A204.1 (cell line): ENCODE results near the gene BMS1.
"Not testable (repeated sequence)": the region's sequence is repeated elsewhere in the genome, so short reads cannot be mapped to it uniquely, and the experiment has no call there.

Experiments used
- FAIRE-seq: peaks from 2 replicates; lab custom pipeline; 2012; peaks lifted over from hg19 to GRCh38; lab: Jason Lieb, UNC

BMS1 gene

DNA sequence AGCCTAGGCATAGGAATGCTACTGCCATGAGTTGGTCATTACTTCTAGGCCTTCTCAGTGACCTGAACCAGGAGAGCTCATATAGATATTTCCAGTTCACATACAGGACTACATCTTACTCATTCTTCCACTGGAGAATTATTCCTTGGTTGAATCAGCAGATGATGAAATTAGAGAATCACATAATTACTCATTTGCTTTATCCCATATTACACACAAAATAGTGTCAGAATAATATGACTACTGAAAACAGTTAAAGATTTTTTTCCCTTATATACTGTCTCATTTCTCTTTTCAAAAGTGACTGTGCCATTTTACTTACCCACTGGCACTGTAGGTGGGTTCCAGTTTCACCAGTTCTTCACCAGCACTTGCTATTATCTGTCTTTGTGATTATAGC is 18.5 kb downstream of the BMS1 start:
- no peak for FAIRE-seq

DNA sequence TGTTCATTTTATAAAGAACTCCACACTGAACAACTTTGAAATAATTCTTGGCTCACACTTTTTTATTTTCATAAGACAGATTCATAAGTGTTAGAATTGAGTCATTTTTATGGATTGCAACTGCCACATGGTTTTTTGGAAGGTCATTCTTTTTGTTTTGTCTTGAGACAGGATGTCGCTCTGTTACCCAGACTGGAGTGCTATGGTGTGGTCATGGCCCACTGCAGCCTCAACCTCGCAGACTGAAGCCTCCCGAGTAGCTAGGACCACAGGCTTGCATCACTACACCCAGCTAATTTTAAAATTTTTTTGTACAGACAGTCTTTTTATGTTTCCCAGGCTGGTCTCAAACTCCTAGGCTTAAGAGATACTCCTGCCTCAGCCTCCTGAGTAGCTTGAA is 20.3 kb downstream of the BMS1 start:
- FAIRE-seq: no peak

DNA sequence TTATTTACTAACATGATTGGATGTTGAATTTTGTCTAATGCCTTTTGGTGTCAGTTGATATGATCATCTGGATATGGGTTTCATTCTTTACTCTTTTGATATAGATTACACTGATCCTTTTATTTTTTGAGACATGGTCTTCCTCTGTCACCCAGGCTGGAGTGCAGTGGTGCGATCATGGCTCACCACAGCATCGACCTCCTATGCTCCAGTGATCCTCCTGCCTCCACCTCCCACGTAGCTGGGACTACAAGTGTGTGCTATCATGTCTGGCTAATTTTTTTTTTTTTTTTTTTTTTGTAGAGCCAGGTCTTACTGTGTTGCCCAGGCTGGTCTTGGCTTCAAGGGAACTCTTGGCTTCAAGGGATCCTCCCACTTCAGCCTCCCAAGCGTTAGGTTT is 27.1 kb downstream of the BMS1 start:
- no peak for FAIRE-seq

DNA sequence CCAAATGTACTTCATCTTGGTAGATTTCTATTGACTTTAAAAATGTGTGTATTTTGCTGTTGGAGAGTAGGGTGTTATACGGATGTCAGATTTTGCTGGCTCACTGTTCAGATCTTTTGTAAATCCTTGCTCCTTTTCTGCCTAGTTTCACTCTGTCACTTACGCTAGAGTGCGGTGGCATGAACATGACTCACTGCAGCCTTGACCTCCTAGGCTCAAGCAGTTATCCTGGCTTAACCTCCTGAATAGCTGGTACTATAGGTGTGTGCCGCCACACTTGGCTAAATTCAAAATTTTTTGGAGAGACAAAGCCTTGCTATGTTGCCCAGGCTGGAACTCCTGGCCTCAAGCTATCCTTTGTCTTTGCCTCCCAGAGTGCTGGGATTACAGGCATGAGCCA is 29.4 kb downstream of the BMS1 start:
- no peak for FAIRE-seq

DNA sequence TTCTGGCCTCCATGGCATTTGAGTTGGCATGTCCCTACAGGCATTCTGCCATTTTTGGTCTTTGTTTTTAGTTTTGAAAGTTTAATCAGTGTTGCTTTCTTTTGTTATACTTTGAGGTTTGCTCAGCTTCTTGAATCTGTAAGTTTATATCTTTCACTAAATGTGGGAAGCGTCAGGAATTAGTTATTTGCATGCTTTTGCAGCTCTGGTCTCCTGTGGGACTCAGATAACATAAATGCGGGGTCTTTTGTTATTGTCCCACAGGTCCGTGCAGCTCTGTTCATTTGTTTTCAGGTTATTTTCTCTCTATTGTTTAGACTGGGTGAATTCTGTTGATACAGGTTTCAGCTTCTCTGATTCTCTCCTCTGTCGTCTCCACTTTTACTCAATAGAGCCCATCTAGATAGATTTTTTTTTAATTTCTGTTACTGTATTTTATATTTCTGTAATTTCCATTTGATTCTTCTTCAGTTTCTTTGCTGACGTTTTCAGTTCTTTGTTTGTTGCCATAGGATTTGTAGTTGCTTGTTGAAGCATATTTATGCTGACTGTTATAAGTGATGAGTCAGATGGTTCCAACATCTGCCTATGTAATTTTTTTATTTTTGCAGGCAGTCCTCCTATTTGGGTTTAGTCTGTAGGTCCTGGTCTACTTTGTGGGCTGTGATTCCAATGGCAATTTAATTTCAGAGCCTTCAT is 31.5 kb downstream of the BMS1 start:
- FAIRE-seq: not testable (repeated sequence)

DNA sequence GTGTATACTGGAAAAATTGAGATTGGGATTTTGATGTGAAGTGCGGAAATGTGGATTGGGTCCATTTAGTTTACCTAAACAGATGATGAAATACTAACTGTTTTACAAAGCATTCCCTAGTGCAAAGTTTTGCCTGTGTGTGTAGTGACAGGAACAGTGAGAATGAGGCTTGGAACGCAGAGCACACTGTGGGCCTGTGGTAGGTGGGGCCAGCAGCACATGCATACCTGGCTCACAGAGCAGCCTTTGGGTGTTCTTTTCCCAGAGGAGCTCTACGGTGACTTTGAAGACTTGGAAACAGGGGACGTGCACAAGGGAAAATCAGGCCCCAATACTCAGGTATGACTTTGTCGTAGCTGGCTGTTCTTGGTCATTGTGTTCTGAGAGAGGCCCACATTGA is 33.7 kb downstream of the BMS1 start:
- FAIRE-seq: not testable (repeated sequence)

DNA sequence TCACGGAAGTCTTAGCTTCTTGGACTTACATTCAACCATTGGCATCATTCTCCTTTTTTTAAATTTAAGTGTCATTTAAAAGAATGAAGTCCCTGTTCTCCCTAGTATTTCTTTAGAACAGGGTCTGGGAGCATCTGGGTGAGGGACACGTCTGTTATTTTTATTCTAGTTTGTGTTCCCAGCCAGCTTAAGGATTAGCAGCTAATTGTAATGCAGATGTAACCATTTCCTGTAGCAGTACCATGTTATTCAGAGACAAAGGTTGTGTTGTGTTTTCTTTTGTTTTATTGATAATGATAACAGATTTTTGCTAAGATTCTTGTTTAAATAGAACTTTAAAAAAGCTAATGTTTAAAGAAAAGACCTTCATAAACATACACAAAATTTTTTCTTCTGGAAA is 34.3 kb downstream of the BMS1 start:
- FAIRE-seq: no peak

DNA sequence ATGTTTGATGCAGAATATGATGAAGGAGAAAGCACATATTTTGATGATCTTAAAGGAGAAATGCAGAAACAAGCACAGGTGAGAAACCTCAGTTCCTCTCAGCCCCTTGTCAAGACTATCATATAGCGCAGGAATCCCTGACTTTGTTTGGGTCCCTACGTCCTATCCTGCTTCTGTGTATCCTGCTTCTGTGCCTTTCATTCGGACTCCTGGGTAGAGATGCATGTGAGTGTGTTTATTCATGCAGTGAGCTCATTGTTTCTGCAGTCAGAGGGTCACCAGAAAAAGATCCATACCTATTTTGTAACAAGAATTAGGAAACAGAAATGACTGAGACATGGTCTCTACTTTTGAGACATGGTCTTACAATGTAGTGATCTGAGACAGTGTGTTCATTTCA is 34.8 kb downstream of the BMS1 start:
- not testable (repeated sequence) for FAIRE-seq

DNA sequence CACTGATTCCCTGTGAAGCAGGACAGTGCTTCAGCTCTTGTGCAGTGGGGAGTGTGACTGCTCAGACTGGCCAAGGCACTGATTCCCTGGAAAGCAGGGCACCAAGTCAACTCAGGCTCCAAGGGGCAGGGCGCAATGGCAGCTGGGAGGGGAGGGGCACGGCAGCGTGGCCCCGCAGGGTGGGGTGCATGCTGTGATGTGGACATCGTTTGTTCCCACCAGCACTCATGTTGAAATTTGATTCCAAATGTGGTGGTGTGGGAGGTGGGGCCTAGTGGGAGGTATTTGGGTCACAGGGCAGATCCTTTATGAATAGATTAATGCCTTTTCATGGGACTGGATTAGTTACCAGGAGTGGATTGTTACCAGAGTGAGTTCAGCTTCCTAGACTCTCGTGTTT is 44.2 kb downstream of the BMS1 start:
- not testable (repeated sequence) for FAIRE-seq

DNA sequence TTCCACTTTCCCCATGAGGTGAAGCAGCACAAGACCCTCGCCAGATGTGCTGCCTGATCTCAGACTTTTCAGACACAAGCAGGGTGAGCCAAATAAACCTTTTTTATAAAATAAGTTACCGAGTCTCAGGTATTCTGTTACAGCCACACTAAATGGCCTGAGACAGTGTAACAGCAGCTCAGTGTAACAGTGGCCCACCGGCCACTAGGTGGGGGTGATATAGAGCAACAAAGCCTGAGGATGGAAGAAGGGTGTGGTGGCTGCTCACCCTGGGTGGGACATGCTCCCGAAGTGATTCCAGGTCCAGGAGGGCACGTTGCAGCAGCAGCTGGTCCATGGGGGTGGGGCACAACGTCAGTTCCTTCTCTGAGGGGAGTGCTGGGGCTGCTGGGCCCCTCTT is 44.6 kb downstream of the BMS1 start:
- FAIRE-seq: no peak

DNA sequence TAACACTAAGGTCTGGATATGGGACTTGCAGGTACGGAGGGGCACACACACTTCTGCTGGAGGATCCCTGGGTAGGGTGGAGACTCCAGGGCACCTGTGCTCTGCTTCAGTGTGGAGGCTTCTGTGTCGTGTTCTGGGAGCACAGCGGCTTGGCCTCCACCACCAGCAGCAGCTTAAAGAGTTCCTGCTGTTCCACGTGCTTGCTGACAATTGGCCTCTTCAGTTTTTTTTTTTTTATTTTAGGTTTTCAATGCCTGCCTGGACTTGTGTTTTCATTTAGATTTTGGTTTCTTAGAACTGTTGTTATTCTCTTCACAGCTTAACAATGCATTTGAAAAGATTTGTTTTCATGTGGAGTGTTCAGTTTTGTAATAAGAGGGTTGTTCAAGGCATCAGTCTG is 45.8 kb downstream of the BMS1 start:
- not testable (repeated sequence) for FAIRE-seq

DNA sequence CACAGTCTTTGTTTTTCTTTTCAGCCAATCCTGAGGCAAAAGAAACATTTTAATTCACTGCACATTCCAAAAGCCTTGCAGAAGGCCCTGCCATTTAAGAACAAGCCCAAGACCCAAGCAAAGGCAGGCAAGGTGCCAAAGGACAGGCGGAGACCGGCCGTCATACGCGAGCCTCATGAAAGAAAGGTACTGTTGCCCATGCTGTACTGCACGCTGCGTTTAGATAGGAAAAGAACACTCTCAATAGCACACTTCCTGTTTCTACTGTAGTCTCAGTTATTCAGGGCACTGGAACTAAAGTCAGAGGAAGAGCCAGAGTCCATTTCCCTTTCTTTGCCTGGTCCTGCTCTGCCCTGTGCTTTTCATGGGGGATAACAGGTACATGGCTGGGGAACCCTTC is 47.6 kb downstream of the BMS1 start:
- FAIRE-seq: no peak

DNA sequence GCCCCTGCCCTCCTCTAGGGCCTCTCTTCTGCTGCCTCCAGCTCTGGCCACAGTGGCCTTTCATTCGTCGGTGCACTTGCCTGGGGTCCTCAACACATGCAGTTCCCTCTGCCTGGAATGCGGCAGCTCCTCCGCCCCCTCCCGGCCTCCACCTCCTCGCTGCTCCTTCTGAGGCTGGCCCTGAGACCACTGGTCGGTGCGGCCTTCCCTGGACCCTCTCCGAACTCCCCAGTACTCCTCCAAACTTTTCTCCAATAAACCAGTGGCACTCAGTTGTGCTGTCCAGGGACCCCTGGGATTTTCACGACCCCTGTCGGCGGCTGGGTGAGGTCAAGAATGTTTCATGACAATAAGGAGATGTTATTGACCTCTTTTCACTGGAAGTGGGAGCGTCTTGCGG is 53.5 kb downstream of the BMS1 start:
- FAIRE-seq: no peak

DNA sequence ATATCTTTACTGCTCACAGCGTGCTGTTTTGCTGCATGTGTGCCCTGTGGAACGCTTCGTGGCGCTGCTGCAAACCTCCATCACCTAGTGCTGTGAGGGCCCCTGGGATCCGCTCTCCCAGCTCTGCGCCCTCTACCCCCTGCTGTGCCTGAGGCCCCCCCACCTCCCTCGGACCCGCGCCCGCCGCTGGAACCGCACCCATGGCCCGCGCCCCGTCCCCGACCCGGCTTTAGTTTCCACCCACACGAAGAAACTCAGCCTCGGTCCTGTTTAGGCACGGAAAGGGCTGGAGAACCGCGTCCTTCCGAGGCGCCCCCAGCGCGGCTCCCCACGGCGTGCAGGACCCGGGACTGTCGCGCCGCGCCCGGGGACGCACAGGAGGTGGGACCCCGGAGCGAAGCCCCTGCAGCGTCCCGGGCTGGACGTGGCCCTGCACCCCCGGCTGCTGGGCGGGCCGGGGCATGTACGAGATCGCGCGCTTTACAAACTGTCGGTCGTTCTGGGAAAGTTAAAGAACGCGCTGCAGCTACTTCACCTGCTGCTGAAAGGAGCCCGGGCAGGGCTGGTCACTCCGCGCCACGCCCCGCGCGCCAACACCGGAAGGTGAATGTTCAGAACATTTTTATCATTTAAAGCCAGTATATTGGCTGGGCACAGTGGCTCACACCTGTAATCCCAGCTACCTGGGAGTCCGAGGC is 54.3 kb downstream of the BMS1 start:
- FAIRE-seq: no peak

DNA sequence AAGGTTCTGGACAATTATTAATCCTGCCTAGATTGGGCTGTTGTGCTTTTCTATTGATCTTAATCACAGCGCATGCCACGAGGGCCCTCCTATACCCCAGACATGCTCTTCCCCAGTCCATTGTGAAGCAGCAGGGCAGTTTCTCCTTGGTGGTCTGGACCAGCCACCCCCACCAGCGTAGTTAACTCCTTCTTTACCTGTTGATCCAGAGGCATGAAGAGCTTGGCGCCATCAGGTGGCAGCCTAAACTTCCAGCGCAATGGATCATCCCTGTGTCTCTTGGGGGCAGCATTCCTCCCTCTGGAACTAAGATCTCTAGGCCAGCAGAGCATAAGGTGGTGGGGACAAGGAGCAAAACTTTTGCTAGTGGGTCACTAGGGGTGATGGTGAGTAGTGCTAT is 62.2 kb downstream of the BMS1 start:
- FAIRE-seq: not testable (repeated sequence)

DNA sequence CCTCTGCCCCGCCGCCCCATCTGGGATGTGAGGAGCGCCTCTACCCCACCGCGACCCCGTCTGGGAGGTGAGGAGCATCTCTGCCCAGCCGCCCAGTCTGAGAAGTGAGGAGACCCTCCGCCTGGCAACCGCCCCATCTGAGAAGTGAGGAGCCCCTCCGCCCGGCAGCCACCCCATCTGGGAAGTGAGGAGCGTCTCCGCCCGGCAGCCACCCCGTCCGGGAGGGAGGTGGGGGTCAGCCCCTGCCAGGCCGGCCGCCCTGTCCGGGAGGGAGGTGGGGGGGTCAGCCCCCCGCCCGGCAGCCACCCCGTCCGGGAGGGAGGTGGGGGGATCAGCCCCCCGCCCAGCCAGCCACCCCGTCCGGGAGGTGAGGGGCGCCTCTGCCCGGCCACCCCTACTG is 64.7 kb downstream of the BMS1 start:
- FAIRE-seq: not testable (repeated sequence)

DNA sequence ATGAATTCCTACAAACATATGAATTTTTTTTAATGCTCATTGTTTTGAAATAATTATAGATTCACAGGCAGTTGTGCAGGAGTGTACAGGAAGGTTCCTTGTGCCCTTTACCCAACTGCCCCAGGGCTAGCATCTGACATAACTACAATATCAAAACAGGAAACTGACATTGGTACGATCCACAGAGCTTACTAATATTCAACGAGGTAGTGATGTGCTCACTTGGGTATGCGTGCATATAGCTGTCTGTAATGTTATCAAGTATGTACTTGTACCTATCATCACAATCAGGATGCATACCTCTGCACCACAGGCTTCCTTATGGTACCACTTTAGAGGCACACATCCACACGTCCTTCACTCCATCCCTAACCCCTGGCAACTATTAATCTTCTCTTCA is 68.3 kb downstream of the BMS1 start:
- FAIRE-seq: no peak

DNA sequence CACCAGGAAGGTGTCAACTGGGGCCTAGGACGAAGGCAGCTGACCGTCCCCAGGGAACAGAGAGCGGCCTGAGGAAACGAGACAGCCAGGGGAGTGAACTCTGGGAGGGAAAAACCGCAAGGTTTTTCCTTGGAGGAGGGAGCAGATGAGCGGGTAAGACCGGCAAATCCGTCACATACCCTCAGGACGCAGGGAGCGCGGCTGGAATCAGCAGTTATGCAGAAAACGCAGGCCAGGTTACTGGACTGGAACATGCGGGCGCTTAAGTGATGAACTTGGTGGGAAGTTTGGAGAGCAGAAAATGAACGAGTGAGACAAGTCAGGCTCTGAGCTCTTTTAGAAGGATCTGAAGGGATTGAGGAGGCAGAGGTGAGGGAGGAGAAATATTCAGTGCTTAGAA is 76.7 kb downstream of the BMS1 start:
- no peak for FAIRE-seq

DNA sequence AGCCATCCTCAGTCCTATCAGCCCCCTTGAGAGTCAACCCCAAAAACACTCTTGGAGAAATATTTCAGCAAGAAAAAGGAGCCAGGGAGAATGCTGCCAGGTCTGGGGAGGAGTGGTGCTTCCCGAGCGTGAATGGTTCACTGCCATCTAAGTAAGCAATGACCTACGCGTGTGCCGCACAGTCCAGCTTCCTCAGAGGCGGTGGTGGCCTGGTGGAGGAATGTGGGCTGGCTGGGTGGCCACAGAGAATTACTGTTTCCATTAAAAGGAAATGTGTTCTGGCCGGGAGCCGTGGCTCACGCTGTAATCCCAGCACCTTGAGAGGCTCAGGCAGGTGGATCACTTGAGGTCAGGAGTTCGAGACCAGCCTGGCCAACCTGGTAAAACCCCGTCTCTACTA is 77.4 kb downstream of the BMS1 start:
- not testable (repeated sequence) for FAIRE-seq

DNA sequence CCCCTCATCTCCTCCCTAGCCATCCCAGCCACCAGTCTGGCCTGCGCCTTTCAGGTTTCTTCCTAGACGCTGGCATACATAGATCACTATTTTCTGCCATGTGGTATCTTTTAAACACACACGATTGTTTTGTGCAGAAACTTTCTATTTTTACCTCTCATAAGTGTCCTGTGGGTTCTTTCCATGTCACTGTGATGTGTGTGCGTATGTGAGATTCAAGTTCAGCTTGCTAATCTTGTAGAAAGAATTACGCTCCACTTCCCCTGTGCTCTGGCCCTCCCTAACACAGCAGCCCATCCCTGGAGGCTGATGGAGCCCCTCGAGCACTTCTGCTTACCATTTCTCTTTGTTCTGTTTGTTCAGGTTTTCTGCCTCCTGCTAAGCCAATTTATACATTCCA is 80.2 kb downstream of the BMS1 start:
- not testable (repeated sequence) for FAIRE-seq

DNA sequence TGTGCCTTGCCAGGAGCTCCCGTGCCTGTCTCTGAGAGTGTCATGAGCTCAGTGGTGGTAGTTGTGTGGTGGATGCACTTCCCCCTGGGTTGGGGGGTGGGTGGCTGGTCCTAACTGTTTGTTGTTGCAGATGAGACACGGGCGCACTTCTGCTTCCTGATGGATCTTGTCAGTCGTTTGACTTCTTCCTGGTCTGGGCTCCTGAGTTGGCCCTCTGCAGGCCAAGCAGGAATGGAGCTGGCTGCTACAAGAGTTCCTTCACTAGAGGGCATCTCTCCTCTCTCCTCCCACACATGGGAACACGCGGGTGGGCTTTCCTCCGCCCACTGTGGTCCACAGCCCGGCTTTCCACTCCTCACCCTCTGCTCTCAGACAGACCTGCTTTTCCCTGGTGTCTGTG is 82.0 kb downstream of the BMS1 start:
- FAIRE-seq: no peak

DNA sequence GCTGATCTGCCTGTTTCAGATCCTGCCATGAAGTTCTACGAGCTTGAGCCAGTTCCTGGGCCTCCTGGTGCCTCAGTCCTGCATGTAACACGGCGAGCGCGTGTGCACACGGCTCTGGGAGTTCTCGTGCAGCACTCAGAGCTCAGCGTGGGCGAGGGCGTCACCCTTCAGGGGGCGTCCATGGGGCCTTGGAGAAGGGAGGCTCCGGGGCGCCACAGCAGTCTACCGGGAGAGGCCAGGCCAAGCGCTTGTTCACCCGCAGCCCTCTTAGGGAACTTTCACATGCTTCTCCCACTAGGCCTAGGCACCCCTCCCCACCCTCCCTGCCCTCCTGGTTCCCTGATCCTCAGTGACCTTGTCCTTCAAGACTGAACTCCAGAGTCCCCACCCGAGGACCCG is 83.1 kb downstream of the BMS1 start:
- FAIRE-seq: no peak

DNA sequence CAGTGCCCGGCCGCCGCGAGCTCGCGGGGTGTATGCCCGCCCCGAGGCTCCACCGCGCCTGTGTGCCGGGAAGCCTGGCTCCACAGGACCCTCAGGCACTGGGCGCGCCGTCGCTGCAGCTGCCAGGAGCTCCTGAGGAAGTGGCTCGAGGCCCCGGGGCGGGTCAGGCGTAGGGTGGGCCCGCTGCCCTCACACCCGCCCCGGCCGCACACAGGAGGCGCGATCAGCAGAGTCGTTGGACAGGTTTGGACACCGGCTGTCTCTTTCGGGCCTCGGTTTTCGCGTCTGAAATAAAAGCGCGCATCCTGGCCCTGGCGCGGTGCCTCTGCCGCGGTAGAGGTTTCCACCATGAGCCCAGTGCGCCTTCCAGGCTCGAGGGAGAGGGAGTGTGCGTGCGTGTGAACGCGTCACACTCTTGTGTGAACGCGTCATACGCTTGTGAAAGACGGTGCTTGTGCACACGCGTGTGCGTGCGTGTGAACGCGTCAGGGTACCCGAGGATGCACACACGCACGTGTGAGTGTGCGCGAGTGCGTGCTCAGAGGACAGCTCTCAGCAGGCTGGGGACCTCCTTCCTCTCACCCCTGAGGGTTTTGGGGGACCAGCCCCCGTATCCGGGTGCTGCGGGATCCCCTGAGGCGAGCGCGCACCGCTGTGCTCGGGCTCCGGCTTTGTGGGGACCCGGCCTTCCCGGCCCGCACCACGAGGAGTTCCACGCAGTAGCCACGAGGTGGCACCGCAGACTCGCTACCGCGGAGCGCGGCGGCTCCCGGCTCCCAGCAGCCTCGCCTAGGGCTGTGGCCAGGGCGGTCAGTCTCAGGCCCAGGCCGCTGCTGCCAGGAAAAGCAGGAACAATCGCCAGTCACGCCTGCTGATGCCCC is 83.8 kb downstream of the BMS1 start:
- no peak for FAIRE-seq
